Fibroblast of lung (primary cell): ENCODE data around the gene KIAA0319L.

Experiments used
- EZH2 ChIP-seq: IDR thresholded peaks from 2 replicates; pipeline ENCODE4 v1.5.1; 2012; ENCODE audit warnings: low read length, control low read depth, mild to moderate bottlenecking; ENCODE audit errors: missing control alignments
- TF ChIP-seq, protein P1 (sequence below), 2 donors: IDR thresholded peaks in 1 of 2; conservative IDR thresholded peaks in 1 of 2; 1 replicate in 1 of 2; 2 replicates in 1 of 2; pipeline ENCODE4 v1.5.1; 2011 to 2012; ENCODE audit warnings: low read length in 2 of 2, control low read depth in 1 of 2, inconsistent platforms in 1 of 2, low read depth in 1 of 2, mild to moderate bottlenecking in 1 of 2

DNA sequence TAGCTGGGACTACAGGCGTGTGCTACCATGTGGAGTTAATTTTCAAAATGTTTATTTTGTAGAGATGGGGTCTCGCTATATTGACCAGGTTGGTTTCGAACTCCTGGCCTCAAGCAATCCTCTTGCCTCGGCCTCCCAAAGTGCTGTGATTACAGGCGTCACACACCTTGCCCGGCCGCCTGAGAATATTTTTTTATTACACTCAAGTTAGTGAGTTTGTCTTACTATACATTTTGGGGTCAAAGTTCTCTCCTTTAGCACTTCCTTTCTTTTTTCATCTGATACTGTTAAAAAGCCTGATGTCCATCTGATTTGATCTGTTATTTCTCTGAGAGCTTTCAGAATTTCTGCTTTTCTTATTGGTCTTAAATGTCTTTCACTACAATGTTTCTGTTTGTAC lies 128.8 kb downstream of the KIAA0319L start:
- TF ChIP-seq, protein P1, sequence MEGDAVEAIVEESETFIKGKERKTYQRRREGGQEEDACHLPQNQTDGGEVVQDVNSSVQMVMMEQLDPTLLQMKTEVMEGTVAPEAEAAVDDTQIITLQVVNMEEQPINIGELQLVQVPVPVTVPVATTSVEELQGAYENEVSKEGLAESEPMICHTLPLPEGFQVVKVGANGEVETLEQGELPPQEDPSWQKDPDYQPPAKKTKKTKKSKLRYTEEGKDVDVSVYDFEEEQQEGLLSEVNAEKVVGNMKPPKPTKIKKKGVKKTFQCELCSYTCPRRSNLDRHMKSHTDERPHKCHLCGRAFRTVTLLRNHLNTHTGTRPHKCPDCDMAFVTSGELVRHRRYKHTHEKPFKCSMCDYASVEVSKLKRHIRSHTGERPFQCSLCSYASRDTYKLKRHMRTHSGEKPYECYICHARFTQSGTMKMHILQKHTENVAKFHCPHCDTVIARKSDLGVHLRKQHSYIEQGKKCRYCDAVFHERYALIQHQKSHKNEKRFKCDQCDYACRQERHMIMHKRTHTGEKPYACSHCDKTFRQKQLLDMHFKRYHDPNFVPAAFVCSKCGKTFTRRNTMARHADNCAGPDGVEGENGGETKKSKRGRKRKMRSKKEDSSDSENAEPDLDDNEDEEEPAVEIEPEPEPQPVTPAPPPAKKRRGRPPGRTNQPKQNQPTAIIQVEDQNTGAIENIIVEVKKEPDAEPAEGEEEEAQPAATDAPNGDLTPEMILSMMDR (conservative IDR thresholded peaks at IDR 0.05 in 1 of 2, IDR thresholded peaks at IDR 0.05 in 1 of 2; ENCODE audit: low read depth in 1 of 2, low read length in 2 of 2) = no peak
- no peak for TF ChIP-seq EZH2
